ENCODE results near the gene MMP24. TPM values are rescaled to one million over a fixed set of nuclear protein-coding genes. Genes with fewer than 3 reads are reported as not detected.
"Not testable (repeated sequence)": the region's sequence is repeated elsewhere in the genome, so short reads cannot be mapped to it uniquely, and the experiment has no call there.

The MMP24 gene
- total RNA-seq, 1 experiment from 2014 or later = 23.0 TPM

GRCh38 chr20:35187584-35188190 is 38.8 kb upstream of the MMP24 start:
- WGBS (ENCODE audit: extremely low coverage, insufficient read length, low lambda C conversion rate) = no CpG with 5 or more reads among the region's 5 CpGs
- no peaks in the 10 kb centered on the region for H3K79me2 ChIP-seq (ENCODE audit: insufficient read depth, low read length)

GRCh38 chr20:35189223-35189622 is 37.3 kb upstream of the MMP24 start:
- peaks cover 3 to 17% (median 11%) of the 10 kb centered on the region in 3 experiments; a peak in 6 of 7 replicates for H3K36me3 Mint-ChIP-seq (ENCODE audit: insufficient read depth in 1 of 3, low read depth in 3 of 3)
- H2BK15ac ChIP-seq (ENCODE audit: low read depth, low read length); H3K9me3 ChIP-seq (ENCODE audit: control insufficient read depth, low read depth, low read length); H2BK120ac ChIP-seq (ENCODE audit: low read depth, low read length, poor library complexity, severe bottlenecking); H4K8ac ChIP-seq (replicated peaks; ENCODE audit: insufficient read length, low read depth, low read length); H3K18ac ChIP-seq (ENCODE audit: insufficient read length, low read depth, low read length); H3K79me2 ChIP-seq (ENCODE audit: insufficient read depth, low read length); H3K27me3 ChIP-seq (ENCODE audit: insufficient read depth, low read length); H3K27ac ChIP-seq (ENCODE audit: insufficient read length, low read depth, low read length); H3K9ac ChIP-seq (ENCODE audit: extremely low read depth, insufficient read length, low read length); H3K4me1 ChIP-seq (ENCODE audit: insufficient read depth, low read length); H4K91ac ChIP-seq (ENCODE audit: insufficient read length, low read depth, low read length); H2AFZ ChIP-seq (ENCODE audit: low read length); H3K56ac ChIP-seq (ENCODE audit: insufficient read length, low read depth, low read length); H3K23ac ChIP-seq (ENCODE audit: insufficient read length, low read depth, low read length); H4K5ac ChIP-seq (ENCODE audit: insufficient read length, low read depth, low read length); H3K4ac ChIP-seq (ENCODE audit: low read depth, low read length); H3T11ph ChIP-seq (ENCODE audit: low read length); H3K14ac ChIP-seq (ENCODE audit: insufficient read depth, low read length); H3K4me2 ChIP-seq (ENCODE audit: insufficient read depth, insufficient read length, low read length); H2BK20ac ChIP-seq (ENCODE audit: low read depth, low read length, poor library complexity, severe bottlenecking); H2BK12ac ChIP-seq (ENCODE audit: insufficient read length, low read depth, low read length); H3K79me1 ChIP-seq (ENCODE audit: insufficient read depth, low read depth, low read length, poor library complexity, severe bottlenecking); H2AK5ac ChIP-seq (ENCODE audit: insufficient read length, low read length); H4K20me1 ChIP-seq (ENCODE audit: control insufficient read depth, insufficient read depth, insufficient read length); H3K23me2 ChIP-seq (ENCODE audit: insufficient read length, low read depth, low read length, poor library complexity, severe bottlenecking); H2BK5ac ChIP-seq (ENCODE audit: insufficient read length, low read length): not testable (repeated sequence)
- H3K4me3 Mint-ChIP-seq = peak overlapping the region in 1 of 2 experiments; percentile 39; a peak in 1 of 5 replicates
- H3K9me3 Mint-ChIP-seq = peaks cover 16 to 20% of the 10 kb centered on the region in 2 experiments
- no CpG with 5 or more reads among the region's 8 CpGs for whole genome bisulfite sequencing (ENCODE audit: extremely low coverage, insufficient read length, low lambda C conversion rate)
- peak overlapping the region in 2 of 3 experiments; percentile 27; a peak in 2 of 7 replicates for H3K27ac Mint-ChIP-seq
- H3K27me3 Mint-ChIP-seq (ENCODE audit: low read depth) = peaks cover 16% of the 10 kb centered on the region
- H3K4me1 Mint-ChIP-seq = peaks cover 34% of the 10 kb centered on the region in 2 experiments
- DNase-seq = peak; percentile 33

More at GRCh38 chr20:35187584-35188190, 38.8 kb upstream of the MMP24 start:
- peaks cover 3 to 17% (median 11%) of the 10 kb centered on the region in 3 experiments; a peak in 6 of 7 replicates for H3K36me3 Mint-ChIP-seq (ENCODE audit: insufficient read depth in 1 of 3, low read depth in 3 of 3)
- Histone ChIP-seq H3K79me1 (ENCODE audit: insufficient read depth, low read depth, low read length, poor library complexity, severe bottlenecking) (no peaks in the 10 kb centered on the region), H4K20me1 (ENCODE audit: control insufficient read depth, insufficient read depth, insufficient read length) (no peaks in the 10 kb centered on the region), H2AFZ (ENCODE audit: low read length) (no peak overlapping the region), H3K9me3 (ENCODE audit: control insufficient read depth, low read depth, low read length) (no peaks in the 10 kb centered on the region), H3K14ac (ENCODE audit: insufficient read depth, low read length) (no peak overlapping the region), H2BK5ac (ENCODE audit: insufficient read length, low read length) (no peak overlapping the region), H3K23me2 (ENCODE audit: insufficient read length, low read depth, low read length, poor library complexity, severe bottlenecking) (no peaks in the 10 kb centered on the region), H3T11ph (ENCODE audit: low read length) (no peak overlapping the region), H2BK20ac (ENCODE audit: low read depth, low read length, poor library complexity, severe bottlenecking) (no peak overlapping the region), H2BK12ac (ENCODE audit: insufficient read length, low read depth, low read length) (no peak overlapping the region), H3K18ac (ENCODE audit: insufficient read length, low read depth, low read length) (no peak overlapping the region), H3K9ac (ENCODE audit: extremely low read depth, insufficient read length, low read length) (no peak overlapping the region), H3K27ac (ENCODE audit: insufficient read length, low read depth, low read length) (no peak overlapping the region), H4K91ac (ENCODE audit: insufficient read length, low read depth, low read length) (no peak overlapping the region), H3K4ac (ENCODE audit: low read depth, low read length) (no peak overlapping the region), H3K27me3 (ENCODE audit: insufficient read depth, low read length) (no peaks in the 10 kb centered on the region), H3K56ac (ENCODE audit: insufficient read length, low read depth, low read length) (no peak overlapping the region), H4K8ac (replicated peaks; ENCODE audit: insufficient read length, low read depth, low read length) (no peak overlapping the region), H2AK5ac (ENCODE audit: insufficient read length, low read length) (no peak overlapping the region), H4K5ac (ENCODE audit: insufficient read length, low read depth, low read length) (no peak overlapping the region), H3K4me2 (ENCODE audit: insufficient read depth, insufficient read length, low read length) (no peak overlapping the region), H2BK120ac (ENCODE audit: low read depth, low read length, poor library complexity, severe bottlenecking) (no peak overlapping the region), H3K4me1 (ENCODE audit: insufficient read depth, low read length) (no peaks in the 10 kb centered on the region), H3K23ac (ENCODE audit: insufficient read length, low read depth, low read length) (no peak overlapping the region), H2BK15ac (ENCODE audit: low read depth, low read length) (no peak overlapping the region)
- no peak overlapping the region for H3K27ac Mint-ChIP-seq
- peaks cover 16 to 20% of the 10 kb centered on the region in 2 experiments for H3K9me3 Mint-ChIP-seq
- DNase-seq = no peak
- peaks cover 10% of the 10 kb centered on the region for H3K27me3 Mint-ChIP-seq (ENCODE audit: low read depth)
- peaks cover 34% of the 10 kb centered on the region in 2 experiments for H3K4me1 Mint-ChIP-seq
- TF ChIP-seq CTCF (conservative IDR thresholded peaks at IDR 0.05) = no peak
- H3K4me3 Mint-ChIP-seq = no peak overlapping the region
